ENCODE data around the gene ACSS1.

- TF ChIP-seq, protein P1, sequence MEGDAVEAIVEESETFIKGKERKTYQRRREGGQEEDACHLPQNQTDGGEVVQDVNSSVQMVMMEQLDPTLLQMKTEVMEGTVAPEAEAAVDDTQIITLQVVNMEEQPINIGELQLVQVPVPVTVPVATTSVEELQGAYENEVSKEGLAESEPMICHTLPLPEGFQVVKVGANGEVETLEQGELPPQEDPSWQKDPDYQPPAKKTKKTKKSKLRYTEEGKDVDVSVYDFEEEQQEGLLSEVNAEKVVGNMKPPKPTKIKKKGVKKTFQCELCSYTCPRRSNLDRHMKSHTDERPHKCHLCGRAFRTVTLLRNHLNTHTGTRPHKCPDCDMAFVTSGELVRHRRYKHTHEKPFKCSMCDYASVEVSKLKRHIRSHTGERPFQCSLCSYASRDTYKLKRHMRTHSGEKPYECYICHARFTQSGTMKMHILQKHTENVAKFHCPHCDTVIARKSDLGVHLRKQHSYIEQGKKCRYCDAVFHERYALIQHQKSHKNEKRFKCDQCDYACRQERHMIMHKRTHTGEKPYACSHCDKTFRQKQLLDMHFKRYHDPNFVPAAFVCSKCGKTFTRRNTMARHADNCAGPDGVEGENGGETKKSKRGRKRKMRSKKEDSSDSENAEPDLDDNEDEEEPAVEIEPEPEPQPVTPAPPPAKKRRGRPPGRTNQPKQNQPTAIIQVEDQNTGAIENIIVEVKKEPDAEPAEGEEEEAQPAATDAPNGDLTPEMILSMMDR (IDR thresholded peaks at IDR 0.05): no peak
- TF ChIP-seq POLR2AphosphoS5 (IDR thresholded peaks at IDR 0.05) (no peak), POLR2A (IDR thresholded peaks at IDR 0.05) (no peak)
Measured at GRCh38 chr20:25042531-25043498, 15.1 kb downstream of the ACSS1 start.
